ENCODE measurements around the gene KCNE5. TPM values are rescaled to one million over a fixed set of nuclear protein-coding genes. Genes with fewer than 3 reads are reported as not detected.

Gene KCNE5
- total RNA-seq, 1 experiment from 2014 or later: 3.7 TPM

- no peak overlapping the region for H3K23ac ChIP-seq (ENCODE audit: insufficient read length, low read depth, low read length)
- no peaks in the 10 kb centered on the region for H4K20me1 ChIP-seq (ENCODE audit: control insufficient read depth, insufficient read depth, insufficient read length)
- H2AK5ac ChIP-seq (ENCODE audit: insufficient read length, low read length): no peak overlapping the region
- no peaks in the 10 kb centered on the region for H3K79me2 ChIP-seq (ENCODE audit: insufficient read depth, low read length)
- Mint-ChIP-seq H3K27ac (no peak overlapping the region), H3K4me1 (peaks cover 9 to 14% of the 10 kb centered on the region in 2 experiments), H3K9me3 (no peaks in the 10 kb centered on the region), H3K36me3 (ENCODE audit: insufficient read depth in 1 of 3, low read depth in 3 of 3) (no peaks in the 10 kb centered on the region), H3K27me3 (ENCODE audit: low read depth) (peaks cover 2% of the 10 kb centered on the region; the same call in 1 of the 2 replicates), H3K4me3 (no peak overlapping the region)
- no peak overlapping the region for H2AFZ ChIP-seq (ENCODE audit: low read length)
- no CpG with 5 or more reads among the region's 4 CpGs for WGBS (ENCODE audit: extremely low coverage, insufficient read length, low lambda C conversion rate)
- no peak overlapping the region for H2BK12ac ChIP-seq (ENCODE audit: insufficient read length, low read depth, low read length)
- no peak overlapping the region for H3K27ac ChIP-seq (ENCODE audit: insufficient read length, low read depth, low read length)
- no peak overlapping the region for H3K14ac ChIP-seq (ENCODE audit: insufficient read depth, low read length)
- no peak overlapping the region for H4K8ac ChIP-seq (replicated peaks; ENCODE audit: insufficient read length, low read depth, low read length)
- H3K79me1 ChIP-seq (ENCODE audit: insufficient read depth, low read depth, low read length, poor library complexity, severe bottlenecking): no peaks in the 10 kb centered on the region
- H3K4me1 ChIP-seq (ENCODE audit: insufficient read depth, low read length): no peaks in the 10 kb centered on the region; the same call in 1 of the 2 replicates
- H4K5ac ChIP-seq (ENCODE audit: insufficient read length, low read depth, low read length): no peak overlapping the region
- no peak for TF ChIP-seq CTCF (conservative IDR thresholded peaks at IDR 0.05)
- no peak overlapping the region for H2BK15ac ChIP-seq (ENCODE audit: low read depth, low read length)
- H2BK20ac ChIP-seq (ENCODE audit: low read depth, low read length, poor library complexity, severe bottlenecking): no peak overlapping the region
- no peak overlapping the region for H3K9ac ChIP-seq (ENCODE audit: extremely low read depth, insufficient read length, low read length)
- DNase-seq: no peak
- no peaks in the 10 kb centered on the region for H3K27me3 ChIP-seq (ENCODE audit: insufficient read depth, low read length)
- no peak overlapping the region for H3K4me2 ChIP-seq (ENCODE audit: insufficient read depth, insufficient read length, low read length)
- no peak overlapping the region for H3T11ph ChIP-seq (ENCODE audit: low read length)
- no peak overlapping the region for H3K18ac ChIP-seq (ENCODE audit: insufficient read length, low read depth, low read length)
- no peaks in the 10 kb centered on the region for H3K23me2 ChIP-seq (ENCODE audit: insufficient read length, low read depth, low read length, poor library complexity, severe bottlenecking)
- H4K91ac ChIP-seq (ENCODE audit: insufficient read length, low read depth, low read length): no peak overlapping the region
- H2BK120ac ChIP-seq (ENCODE audit: low read depth, low read length, poor library complexity, severe bottlenecking): no peak overlapping the region
- no peak overlapping the region for H3K4ac ChIP-seq (ENCODE audit: low read depth, low read length)
- H3K9me3 ChIP-seq (ENCODE audit: control insufficient read depth, low read depth, low read length): no peaks in the 10 kb centered on the region
- H2BK5ac ChIP-seq (ENCODE audit: insufficient read length, low read length): no peak overlapping the region
- H3K56ac ChIP-seq (ENCODE audit: insufficient read length, low read depth, low read length): no peak overlapping the region
These were observed 34.8 kb downstream of the KCNE5 start for GRCh38 chrX:109590176-109590575.

All from H9 (cell line).